GM18870 (cell line): ENCODE results near the gene NEK6.
"Not testable (repeated sequence)": the region's sequence is repeated elsewhere in the genome, so short reads cannot be mapped to it uniquely, and the experiment has no call there.

ENCODE experiments used
- ATAC-seq: cut with Tn5 transposase; IDR thresholded peaks from one replicate; pipeline ENCODE4 v1.9.1; 2021; ENCODE audit warnings: moderate library complexity; ENCODE audit not compliant: unreplicated experiment

The NEK6 gene

DNA sequence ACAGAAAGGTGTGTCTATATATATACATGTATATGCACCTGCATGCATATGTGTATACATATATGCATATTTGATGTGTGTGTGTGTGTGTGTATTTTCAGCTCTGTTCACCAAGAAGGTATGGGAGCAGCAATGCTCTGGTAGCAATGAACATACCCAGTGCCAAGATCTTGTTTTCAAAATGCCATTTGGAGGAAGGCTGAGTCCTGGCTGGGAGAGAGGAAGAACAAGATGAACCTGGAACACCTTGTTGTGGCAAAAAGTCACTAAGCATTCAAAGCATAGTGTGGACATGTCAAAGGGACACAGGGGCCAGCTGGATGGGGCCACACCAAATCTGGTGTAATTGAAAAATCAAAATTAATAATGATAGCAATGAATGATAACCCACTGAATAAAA is 31.8 kb upstream of the NEK6 start:
- no peak for ATAC-seq

DNA sequence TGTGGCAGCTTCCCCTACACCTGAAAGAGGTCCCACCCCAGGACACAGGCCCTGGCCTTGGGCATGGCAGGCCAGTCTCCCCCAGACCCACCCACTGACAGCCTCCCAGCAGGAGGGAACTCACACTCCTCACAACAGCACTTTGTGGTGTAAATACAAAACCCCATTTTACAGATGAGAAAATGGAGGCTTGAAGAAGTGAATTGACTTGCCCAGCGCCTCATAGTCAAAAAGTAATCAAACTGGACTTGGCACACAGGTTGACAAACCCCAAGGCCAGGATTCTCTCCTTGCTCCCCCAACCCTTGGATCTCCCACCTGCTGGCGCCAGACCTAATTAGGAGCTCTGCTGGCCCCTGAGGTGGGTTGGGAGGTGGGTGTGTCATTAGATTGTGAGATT is 29.2 kb upstream of the NEK6 start:
- no peak for ATAC-seq

DNA sequence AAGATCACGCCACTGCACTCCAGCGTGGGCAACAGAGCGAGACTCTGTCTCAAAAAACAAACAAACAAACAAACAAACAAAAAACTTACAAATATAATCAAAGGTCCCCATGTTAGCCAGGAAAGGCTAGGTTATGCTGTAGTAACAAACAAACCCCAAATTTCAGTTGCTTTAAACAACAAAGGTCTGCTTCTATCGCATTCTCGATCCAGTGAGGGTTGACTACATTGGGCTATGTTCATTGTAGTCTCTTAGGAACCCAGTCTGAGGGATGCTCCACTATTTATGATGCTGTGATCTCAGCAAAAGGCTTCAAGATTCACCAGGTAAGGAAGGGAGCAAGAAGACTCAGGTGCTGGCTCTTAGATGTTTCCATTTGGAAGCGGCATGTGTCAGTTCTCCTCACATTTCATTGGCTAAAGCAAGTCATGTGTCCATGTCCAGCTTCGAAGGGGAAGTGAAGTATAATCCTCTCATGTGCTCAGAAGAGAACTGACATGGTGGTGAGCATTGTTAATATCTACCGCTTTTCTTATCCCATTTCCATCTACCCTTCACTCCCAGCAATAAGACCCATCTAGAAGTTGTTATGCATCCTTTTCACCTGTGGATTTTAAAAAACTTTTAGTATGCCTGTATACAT is 26.5 kb upstream of the NEK6 start:
- no peak for ATAC-seq

DNA sequence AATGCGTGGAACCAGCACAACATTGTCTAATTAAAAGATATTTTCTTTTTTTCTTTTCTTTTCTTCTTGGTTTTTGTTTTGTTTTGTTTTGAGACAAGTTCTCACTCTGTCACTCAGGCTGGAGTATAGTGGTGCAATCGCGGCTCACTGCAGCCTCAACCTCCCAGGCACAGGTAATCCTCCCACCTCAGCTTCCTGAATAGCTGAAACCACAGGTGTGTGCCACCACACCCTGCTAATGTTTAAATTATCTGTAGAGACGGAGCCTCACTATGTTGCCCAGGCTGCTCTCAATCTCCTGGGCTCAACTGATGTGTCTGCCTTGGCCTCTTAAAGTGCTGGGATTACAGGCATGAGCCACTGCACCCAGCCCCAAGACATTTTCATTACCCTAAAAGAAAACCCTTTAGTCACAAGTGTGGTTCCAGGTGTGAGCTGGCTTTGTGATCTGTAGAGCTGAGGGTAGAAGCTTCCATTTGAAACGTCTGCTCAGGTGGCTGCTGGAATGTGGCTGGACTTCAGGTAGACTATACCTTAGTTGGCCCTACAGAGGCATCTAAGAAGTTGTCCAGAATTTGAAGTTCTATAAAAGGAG is 19.1 kb upstream of the NEK6 start:
- no peak for ATAC-seq

DNA sequence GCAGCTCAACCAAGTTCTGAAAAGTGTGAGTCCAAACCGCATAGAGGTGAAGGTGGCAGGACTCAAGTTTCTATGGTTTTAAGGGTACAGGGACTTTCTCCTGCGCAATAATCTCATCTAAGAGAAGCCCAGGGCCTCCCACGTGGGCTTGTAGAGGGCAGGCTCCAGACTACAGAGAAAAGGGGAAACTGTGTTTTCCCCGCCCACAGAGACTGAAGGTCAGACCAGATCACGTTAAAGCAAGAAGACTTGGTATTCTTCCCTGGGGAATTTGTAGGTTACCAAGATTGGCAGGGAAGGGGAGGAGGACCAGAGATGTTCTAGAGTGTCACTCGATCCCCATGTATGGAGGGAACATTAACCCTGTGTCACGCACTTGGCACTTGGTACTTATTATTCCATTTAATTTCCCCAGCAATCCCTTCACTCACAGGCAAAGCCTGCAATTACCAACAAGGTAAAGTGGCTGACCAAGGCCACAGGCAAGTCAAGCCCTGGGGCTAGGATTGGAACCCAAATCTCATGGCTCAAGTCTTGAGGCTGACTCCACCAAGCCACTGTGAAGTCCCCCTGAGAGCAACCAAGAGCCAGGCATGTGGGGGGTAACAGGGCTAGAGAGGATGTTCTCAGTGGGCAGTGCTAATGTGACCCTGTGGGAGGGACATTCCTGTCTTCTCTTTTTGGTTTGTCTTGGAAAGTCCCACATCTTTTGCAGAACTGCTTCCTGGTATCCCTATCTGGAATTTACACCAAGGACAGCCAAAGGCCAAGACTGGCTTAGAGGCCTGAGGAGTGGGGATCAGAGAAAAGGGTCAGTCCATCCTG is 18.3 kb upstream of the NEK6 start:
- ATAC-seq, result peak; percentile 73

DNA sequence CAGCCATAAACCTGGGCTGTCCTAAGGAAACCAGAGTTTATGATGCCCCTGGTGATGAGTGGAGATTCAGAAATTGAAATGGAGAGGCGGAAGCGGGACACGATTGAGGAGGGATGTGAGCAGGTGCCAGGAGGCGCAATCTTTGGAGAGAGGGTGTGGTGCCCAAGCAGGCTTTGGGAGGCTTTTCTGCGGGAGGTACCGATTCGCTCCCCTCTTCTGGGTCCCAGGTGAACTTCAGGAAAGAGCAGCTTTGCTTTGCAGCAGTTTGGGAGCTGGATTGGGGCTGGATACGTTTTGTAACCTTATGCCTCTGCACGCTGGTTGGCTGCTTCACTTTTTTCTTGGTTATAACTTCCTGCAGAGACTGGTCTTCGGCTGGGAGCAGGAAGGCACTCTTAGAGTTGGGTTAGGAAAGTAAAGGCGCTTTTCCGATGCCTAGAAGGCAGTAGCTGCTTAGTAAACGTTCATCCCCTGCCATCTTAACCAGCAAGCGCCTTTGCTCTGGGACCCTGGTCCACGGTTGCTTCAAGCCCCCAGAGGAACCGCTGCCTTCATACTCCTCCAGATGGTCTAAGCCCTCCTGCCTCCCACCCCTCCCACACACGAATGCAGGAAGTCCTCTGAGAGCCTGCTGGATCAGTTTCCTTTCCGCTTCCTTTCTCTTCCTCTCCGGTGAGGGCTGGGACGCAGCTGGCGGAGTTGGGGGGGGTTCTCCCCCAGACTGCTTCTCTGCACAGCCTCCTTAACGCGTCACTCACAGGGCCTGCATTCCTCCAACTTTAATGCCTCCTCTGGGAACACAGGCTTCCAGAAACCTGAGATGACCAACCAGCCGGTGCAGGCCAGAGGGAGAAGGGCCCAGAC is 15.2 kb upstream of the NEK6 start:
- ATAC-seq, result no peak

DNA sequence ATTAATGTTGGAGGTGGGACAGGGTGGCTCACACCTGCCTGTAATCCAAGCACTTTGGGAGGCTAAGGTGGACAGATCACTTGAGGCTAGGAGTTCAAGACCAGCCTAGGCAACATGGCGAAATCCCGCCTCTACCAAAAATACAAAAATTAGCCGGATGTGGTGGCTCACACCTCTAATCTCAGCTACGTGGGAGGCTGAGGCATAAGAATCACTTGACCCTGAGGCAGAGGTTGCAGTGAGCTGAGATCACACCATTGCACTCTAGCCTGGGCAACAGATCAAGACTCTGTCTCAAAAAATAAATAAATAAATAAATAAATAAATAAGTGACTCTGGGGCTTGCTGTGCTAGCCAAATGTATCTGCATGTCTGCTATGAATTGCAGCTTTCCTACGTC is 10.4 kb upstream of the NEK6 start:
- not testable (repeated sequence) for ATAC-seq

DNA sequence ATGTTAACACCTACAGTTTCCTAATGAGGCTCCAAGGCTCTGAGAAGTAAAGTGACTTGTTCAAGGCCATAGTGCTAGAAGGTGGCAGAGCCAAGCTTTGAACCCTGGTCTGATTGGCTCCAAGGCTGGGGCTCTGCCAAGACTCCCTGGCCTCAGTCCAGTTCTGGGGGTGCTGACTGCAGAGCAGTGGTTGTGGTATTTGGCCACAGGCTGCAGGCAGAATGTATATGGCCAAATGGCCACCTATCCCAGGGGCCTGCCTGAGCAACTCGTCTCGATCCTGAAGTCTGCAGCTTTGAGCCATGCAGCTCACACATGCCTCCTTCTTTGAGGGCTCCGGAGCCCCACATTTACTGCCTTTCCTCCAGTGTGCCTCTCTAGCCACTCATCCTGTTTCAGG is 9.7 kb upstream of the NEK6 start:
- ATAC-seq, result no peak

DNA sequence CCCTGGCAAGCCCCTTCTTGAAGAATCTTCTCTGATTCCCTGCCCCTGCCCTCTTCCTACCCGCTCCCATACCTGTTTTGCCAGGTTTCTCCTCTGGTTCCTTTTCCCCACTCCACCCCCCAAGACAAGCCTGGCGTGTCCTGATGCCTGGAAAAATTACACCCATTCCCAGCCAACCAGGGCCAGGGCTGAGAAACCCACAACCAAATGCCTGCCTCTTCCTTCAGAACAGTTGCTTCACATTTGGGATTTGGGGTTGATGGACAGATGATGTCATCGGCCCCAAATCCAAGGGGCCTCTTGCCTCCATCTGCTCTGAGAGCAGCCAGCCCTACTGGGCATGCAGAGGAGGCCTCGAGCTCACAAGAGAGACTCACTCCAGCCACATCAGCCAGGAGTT is 8.8 kb upstream of the NEK6 start:
- no peak for ATAC-seq

DNA sequence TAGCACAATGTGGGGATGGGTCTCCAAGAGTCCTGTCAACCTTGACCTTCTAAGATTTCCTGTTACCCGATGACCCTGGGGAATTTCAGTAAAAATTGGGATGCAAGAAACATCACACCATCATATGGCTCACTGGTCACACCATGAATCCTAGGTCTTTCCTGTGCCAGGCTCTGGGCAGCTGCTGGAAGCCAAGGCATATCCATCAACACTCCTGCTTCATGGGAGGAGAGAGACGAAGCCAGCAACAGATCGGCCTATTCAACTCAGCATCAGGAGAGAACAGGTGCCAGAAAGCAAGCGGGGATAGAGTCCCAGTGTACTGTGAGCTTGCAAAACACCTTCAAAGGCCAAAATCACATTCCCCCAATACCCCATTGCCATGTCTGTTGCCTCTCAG is 6.5 kb upstream of the NEK6 start:
- ATAC-seq, result no peak

DNA sequence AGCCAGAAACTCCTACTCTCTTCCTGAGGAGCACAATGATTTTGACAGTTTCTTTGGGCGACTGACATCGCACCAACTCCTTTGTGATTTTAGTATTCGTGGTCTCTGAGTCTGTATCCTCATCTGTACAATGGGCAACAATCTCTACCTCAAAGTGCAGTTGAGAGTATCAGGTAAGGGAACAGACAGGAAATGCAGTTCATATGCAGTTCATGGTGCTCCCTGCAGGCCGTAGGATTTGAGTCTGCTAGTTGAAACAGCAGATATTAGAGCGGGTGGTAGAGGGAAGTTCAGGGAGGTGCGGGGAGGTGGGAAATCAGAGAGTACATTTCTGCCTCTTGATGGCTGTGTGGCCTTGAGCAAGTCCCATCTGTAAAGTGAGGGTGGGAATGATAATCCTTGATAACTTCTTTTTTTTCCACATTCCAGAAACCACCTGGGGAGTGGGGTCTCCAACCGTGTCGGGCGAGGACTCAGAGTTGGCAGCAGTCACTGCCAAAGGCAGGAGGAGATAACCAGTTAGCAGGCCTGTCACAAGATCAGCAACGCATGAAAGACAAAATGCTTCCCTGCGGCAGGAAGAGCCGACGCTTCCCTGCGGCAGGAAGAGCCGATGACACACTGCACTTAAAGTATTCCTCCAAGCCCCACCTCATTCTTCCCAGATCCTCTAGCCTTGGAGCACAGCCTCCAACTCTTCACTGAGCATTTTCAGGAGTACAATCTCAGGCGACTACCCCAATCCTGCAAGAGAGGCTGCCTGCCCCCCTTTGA is 6.0 kb upstream of the NEK6 start:
- ATAC-seq, result no peak

DNA sequence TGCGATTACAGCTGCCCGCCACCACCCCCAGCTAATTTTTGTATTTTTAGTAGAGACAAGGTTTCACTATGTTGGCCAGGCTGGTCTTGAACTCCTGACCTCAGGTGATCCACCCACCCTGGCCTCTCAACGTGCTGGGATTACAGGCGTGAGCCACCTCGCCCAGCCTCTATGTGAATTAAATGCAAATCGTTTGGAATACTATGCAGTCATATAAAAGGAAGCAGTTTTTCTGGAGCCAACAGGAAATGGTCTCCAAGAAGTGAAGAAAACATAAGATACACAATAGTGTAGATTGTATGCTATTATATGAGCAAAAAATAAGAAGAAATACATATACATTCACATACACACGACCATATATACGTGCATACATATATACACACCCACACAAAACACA is 4.9 kb upstream of the NEK6 start:
- ATAC-seq, result not testable (repeated sequence)

DNA sequence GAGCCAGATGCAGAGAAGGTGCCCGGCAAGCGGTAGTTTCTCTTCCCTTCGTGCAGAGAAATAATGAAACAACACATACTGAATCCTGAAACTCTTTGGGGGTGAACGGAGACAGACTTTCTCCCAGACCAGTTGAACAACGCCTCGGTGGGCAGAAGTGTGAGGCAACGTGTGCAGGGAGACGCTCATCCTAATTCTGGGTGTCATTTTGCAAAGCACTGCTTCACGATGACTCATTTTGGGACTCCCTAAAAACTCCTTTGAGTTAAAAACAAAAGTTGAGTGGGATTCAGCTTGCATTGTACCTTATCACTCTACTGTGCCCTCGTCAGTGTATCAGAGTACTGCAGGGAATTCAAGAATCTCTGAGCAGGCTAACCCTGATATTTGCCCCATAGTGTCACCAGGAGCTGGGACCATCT is 3.5 kb upstream of the NEK6 start:
- ATAC-seq, result peak; percentile 83

DNA sequence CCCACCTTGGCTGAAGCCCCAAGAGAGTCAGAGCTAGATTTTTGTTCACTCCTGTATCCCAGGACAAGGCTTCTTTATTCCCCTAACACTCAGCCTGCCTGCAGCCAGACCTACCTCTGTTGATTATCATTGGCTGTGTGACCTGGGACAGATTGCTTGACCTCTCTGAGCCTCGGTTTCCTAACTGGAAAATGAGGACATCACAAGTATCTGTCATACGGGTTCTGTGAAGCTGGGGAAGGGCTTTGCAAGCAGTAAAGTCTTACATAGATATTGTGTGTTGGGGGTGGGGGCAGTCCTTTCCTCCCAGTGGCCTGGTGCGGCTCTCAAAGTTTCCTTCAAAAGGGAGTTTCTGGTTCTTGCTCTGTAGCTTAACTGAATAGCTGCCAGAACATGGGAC is 2.5 kb upstream of the NEK6 start:
- no peak for ATAC-seq

DNA sequence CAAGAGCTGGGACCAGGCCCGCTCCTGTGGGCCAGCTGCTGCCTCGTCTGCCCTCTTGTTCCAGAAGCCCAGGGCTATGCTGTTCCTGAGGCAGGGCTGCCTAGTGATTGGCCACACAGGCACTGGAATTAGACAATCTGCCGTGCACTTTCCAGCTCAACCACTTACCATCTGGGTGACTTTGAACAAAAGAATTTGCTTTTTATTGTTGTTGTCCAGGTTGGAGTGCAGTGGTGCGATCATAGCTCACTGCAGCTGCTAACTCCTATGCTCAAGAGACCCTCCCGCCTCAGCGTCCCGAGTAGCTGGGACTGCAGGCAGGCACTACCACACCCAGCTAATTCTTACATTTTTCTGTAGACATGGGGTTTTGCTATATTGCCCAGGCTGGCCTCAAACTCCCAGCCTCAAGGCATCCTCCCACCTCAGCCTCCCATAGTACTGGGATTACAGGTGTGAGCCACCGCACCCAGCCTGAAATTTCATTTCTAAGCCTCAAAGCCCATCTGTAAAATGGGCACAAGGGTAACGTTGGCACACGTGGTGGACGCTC is 1.2 kb upstream of the NEK6 start:
- ATAC-seq, result no peak

DNA sequence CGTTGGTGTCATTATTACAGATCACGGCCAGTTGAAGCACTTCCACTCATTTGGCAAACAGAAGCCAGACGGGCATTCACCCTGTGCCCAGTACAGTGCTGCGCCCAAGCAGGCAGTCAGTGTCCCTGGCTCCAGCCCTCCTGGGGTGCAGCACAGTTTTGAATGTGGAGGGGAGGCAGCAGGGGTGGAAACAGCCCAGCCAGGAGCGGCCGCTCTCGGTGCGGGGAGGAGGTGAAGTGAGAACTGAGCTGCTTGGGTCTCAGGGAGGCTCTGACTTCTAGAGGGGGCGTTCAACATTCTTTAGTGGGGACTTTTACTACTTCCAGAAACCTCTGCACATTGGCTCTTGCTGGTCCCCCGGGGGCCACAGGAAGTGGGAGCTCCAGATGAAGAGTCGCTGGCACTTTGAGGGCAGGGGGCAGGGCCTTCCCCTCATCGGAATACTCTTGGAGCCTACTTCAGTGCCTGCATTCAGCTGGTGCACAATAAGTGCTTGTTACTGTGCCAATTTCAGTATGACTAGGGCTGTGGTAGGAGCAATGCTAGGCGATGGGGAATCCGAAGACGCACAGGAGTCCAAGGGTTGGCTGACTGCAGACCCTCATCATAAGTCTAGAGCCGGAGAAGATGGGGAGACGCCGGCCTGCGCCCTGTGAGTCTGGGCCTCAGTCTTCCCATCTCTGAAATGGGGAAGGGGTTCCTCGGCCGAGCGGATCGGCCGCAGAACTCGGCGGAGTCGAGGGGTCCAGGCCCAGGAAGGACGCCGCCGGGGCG is 492 bp upstream of the NEK6 start:
- no peak for ATAC-seq

DNA sequence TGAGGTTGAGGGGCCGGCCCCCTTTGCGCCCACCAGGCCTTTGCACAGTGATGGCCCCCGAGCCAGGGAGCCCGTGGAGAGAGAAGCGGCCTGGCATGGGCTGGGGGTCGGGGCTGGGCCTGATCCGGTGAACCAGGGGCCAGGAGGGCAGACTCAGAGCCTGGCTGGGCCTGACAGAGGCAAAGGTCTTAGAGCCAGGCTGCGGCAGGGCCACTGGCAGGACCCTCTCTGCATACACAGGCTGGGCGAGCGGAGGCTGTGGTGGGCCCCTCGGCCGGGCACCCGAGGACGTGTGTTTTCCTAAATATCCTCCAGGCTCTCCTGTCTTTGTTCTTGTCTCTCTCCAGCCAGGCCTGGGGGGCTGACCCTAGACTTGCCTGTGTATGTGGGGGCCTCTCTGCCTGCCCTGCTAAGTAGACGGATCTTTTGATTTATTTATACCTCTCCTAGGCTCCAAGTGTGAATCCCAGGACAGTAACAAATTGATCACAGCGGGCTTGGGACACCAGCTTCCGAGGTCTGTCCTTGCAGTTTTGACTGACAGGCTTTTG is 933 bp downstream of the NEK6 start:
- ATAC-seq, result no peak

DNA sequence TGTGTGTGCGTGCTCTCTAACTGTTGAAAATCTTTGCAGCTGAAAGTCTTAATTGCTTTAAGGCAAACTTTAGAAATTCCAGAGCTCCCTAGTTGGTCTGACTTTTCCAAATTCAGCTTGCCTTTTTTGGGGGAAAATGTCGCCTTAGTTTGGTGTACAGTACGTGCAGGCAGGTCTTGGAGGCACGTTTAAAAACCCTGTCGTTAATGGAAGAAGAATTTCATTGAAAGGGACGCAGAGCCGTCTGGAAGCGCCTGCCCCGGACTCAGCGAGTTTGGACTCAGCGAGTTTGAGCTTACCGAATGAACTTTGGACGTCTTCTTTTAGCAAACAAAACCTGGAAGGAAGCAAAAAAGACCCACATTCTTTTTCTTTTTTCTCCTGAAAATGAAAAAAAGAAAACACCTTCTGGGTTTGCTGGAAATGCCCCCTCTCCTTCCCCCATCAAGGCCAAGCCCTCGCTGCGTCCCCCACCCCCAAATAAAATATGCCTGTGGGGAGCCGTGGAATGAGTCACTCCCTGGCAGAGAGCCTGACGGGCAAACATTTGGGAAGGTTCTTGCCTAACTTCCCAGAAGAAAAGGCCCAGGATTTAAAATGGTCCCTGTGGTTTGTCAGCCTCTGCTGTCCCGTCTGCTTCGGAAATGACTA is 1.5 kb downstream of the NEK6 start:
- no peak for ATAC-seq
